HTERT RPE-1 (cell line): ENCODE data around the gene CNOT8.
"Not testable (repeated sequence)": the region's sequence is repeated elsewhere in the genome, so short reads cannot be mapped to it uniquely, and the experiment has no call there.

Experiments
- in situ Hi-C: fragments of 300-500 bp; cut with MboI; formaldehyde crosslinking; loops from 4 replicates; pipeline ENCODE4 v1.14.3; 2020; ENCODE audit warnings: low sequenced_read_pairs

CNOT8 gene

GRCh38 chr5:154834053-154834452, 24.4 kb upstream of the CNOT8 start:
- in situ Hi-C loops = no loop called here

GRCh38 chr5:154835701-154836052, 22.8 kb upstream of the CNOT8 start:
- in situ Hi-C loops = not testable (repeated sequence)

- in situ Hi-C loops = no loop called here
These were observed 22.2 kb upstream of the CNOT8 start for GRCh38 chr5:154836225-154836624.

- in situ Hi-C loops = no loop called here
These were observed 21.2 kb upstream of the CNOT8 start for GRCh38 chr5:154837009-154837901.

GRCh38 chr5:154840435-154841272, 17.8 kb upstream of the CNOT8 start:
- in situ Hi-C loops = no loop called here

GRCh38 chr5:154841273-154841661, 17.2 kb upstream of the CNOT8 start:
- in situ Hi-C loops = no loop called here

DNA sequence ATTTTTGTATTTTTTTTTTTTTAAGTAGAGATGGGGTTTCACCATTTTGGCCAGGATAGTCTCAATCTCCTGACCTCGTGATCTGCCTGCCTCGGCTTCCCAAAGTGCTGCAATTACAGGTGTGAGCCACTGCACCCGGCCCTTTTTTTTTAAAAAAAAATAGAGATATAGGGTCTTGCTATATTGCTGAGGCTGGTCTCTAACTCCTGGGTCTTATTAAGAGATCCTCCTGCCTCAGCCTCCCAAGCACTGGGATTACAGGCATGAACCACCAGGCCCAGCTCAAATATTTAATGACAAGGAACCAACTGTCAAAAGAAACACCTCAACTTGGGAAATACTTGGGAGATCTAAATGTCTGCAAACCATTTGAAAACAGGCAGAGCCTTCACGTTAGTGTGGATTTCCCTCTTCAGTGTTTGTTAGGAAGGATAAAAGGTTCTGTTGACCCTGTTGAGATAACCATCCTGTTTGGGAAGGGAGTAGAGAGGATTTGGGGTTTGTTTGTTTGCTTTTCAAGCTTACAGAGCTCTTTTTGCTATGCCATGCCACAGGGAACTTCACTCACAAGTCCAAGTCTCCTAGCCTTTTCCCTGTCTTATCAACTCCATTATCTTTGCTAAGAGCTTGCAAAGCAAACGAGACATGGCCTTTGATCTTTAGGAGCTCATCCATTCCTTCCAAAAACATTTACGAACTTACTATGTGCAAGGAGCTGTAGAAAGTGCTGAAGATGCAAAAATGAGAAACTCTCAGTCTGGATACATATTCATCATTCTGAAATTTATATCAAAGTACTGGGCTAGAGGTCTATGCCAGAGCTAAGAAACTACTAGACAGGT, 15.5 kb upstream of the CNOT8 start:
- in situ Hi-C loops = no loop called here

DNA sequence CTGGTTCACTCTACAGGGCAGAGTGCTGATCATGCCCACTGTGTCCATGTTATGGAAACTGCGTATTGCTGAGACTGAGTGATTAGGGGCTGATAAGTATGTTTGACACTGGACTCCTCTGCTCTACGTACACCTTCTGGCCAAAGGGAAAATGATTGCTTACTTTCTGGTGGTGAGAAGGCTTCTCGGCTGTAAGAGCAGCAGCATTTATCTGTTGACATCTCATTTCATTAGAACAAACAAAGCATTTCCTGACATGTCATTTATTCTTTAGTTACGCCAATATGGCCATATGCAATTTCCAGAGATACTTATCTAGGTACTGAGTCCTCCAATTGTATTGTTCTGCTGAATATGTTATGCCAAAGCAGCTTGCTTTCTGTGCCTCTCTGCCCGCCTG, 13.6 kb upstream of the CNOT8 start:
- in situ Hi-C loops = no loop called here

DNA sequence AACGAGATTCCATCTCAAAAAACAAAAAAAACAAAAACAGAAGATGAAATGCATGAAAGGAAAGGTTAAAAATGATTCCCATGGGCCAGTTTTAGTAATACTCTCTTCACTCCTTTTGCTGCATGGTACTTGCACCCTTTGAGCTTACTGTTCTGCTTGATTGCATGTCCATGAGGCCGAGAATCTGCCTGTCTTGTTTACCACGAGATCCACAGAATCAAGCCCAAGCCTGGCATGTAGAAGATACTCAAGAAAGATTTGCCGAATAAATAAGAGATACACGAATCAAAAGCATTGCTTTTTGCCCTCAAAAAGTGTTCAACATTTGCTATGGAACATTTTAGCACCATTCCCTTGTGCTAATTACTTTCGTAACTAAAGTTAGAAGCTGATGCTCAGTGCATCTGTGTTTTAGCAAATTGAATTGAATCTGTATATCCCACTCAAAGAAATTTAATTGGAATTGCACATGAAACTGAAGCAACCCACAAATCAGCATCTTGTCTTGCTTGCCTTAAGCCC, 9.1 kb upstream of the CNOT8 start:
- in situ Hi-C loops = no loop called here

- in situ Hi-C loops = no loop called here
These were observed 8.6 kb upstream of the CNOT8 start for GRCh38 chr5:154849791-154850201.

DNA sequence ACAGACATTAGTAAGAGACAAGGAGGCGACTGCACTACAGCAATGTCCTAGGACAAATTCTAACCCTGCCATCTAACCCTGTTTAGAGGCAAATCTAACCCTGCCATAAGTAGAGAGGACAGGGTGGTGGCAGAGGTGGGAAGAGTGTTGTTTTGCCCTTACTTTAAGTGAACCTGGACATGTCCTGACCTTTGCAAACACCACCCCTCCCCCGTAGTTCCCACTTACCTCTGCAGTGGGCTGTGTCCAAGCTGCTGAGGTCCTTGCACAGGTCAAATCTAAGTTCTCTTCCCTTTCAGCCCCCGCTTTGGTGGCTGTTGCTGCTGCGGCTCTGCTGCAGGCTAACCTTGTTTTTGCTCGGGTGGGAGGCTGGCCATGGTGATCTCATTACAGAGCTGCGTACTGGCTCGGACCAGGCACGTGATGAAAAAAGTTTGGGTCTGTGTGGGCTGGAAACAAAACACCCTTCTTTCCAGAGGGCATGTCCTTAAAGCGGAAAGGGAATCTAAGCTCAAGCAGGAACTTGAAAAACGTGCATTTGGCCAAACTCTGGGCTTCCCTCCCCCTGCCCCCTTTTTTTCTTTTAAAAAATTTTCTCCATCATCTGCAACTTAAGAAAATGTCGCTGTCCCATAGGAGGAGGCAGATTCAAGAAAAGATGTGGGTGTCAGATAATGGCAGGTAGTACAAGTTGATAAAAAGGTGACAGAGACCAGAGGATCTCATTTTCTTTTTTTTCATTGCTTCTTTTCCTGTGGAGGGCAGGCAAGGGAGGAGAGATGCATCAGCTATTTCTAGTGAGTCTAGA, 8.0 kb upstream of the CNOT8 start, which contains the start of gene FAXDC2:
Gene FAXDC2 (minus strand): TSS at position 349 of the 808 bp plus-strand sequence. CDS start 12,425 bp downstream, outside the sequence.
- in situ Hi-C loops = no loop called here

DNA sequence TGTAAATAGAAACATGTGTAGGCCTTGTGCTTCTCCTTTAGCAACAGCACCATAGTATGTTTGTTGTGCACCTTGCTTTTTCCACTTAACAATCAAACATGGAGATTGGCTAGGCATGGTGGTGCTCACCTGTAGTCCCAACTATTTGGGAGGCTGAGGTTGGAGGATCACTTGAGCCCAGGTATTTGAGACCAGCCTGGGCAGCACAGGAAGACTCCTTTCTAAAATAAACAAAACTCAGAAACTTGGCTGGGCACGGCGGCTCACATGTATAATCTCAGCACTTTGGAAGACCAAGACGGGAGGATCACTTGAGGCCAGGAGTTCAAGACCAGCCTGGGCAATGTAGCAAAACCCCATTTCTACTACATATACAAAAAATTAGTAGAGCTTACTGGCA, 7.1 kb upstream of the CNOT8 start:
- in situ Hi-C loops = no loop called here

DNA sequence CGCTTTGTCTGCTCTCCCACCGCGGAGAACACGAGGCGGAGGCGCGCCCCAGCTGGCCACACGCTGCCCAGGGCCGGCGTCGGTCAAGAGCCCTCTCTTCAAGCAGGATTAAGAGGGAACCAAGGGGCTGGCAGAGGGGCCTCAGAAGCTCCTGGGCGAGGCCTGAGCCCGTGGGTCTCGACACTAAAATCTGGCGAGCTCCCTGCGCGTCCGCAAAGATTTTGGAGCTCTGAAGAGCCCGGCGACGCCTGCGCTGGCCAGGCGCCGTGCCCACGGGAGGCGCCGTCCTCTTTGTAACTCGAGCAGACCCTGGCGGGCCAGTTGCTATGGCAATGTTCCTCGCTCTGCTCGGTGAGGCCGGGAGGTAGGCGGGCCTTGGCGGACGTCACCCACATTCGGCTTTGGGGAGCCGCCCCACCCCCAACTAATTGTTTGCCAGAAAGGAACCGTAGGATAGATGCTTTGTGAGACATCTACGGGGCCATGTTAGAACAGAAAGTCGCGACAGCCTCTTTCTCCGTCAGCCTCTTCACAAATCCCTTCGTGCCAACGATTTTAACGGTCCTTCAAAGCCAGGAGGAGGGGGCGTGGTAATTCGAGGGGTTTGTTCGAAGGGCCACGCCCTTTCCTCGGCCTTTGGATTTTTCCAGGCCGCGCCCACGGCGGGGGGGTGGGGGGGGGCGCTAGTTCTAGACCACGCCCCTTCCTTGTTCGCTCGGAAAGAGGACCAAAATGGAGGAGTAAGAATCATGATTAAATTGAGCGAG, 714 bp upstream of the CNOT8 start:
- in situ Hi-C loops = no loop called here

- in situ Hi-C loops = no loop called here
These were observed 795 bp downstream of the CNOT8 start for GRCh38 chr5:154858972-154859871.

- in situ Hi-C loops = no loop called here
These were observed 1.7 kb downstream of the CNOT8 start for GRCh38 chr5:154860123-154860522.

- in situ Hi-C loops = no loop called here
These were observed 2.3 kb downstream of the CNOT8 start for GRCh38 chr5:154860765-154861164.

DNA sequence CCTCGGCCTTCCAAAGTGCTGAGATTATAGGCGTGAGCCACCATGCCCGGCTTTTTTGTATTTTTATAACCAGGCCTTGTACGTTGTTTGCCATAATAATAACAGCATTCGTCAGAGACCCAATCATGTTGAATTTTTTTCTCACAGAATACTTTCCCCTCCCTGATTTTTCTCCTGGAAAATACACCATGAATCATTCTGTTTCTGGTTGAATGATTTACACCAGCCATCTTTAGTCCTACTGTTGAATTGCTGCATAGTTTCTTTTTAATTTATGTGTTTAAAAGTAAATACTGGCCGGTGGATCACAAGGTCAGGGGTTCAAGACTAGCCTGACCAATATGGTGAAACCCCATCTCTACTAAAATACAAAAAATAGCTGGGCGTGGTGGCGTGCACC, 3.5 kb downstream of the CNOT8 start:
- in situ Hi-C loops = no loop called here

DNA sequence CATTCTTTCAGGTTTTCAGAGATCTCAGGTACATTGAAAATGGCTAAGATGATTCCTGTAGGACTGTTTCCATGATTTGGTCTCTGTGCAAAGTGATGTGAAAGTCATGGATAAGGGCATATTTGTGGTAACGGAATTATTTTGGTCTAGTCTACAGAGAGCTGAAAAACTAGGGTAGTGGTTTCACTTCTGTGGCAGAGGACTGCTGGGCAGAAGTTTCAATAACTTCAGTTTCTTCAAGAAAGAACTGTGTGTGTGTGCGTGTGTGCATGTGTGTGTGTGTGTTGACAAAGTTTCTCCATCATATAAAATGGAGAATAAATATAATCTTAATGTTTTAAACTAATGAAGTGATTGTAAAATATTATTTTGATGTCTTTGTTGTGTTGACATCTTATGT, 4.3 kb downstream of the CNOT8 start:
- in situ Hi-C loops = no loop called here
